HG03064 (cell line): ENCODE results near the gene TRAPPC2L.

Experiments
- ATAC-seq: cut with Tn5 transposase; IDR thresholded peaks from one replicate; pipeline ENCODE4 v1.9.1; 2021; ENCODE audit warnings: low read depth; ENCODE audit not compliant: unreplicated experiment

Gene TRAPPC2L

DNA sequence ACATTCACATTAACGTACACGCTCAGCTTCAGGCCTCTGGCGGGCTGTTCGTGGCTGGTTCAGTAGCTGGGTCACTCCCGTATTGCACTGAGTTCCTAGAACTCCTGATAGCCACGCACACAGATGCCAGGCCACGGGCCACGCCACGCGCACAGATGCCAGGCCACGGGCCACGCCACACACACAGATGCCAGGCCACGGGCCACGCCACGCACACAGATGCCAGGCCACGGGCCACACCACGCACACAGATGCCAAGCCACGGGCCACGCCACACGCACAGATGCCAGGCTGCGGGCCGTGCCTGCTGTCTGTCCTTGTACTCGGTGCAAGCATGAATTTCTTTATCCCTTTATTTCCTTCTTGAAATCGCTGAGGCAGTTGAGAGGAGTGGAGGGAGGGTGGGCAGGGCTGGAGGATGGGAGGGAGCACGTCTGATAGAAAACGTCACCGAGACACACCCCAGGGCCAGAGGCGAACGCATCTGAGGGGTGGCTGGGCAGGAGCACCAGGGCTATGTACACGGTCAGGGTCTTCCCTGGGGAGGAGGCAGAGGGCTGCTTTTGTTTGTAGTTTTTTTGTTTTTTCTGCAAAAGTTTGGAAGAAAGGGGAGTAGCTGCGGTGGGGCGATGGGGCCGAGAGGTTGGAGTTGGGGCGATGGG, 18.1 kb downstream of the TRAPPC2L start:
- ATAC-seq = no peak

- no peak for ATAC-seq
These were observed 18.8 kb downstream of the TRAPPC2L start for GRCh38 chr16:88875703-88876234.

GRCh38 chr16:88876942-88877526, 20.1 kb downstream of the TRAPPC2L start:
- ATAC-seq = no peak

DNA sequence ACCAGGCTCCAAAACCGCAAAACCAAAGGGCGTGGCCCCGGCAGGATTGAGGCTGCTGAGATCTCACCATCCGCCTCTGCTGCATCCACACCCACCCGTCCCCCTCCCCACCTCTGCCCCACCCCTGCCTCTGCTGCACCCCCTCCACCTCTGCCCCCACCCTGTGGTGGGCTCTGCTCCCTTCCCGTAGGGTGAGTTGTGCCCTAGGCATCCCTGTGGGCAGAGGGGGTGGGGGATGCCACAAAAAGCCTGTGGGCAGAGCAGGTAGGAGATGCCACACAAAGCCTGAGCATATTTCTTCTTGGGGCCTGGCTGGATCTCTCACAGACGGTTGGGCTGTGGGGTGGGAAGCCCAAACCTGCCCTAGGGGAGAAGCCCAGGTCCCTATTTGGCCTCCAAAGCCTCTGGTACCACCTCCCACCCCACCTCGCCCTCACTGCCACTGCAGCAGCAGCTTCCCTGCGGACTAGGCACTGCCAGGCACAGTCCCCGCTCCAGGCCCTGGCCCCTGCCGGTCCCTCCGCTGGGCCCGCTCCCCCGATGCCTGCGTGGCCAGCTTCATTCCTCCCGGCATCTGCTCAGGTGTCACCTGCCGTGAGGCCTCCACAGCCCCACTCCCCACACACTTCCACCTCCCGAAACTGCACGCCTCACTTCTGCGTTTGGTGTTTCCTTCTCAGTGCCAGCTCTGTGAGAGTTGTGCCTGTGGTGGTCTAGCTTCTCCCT, 20.8 kb downstream of the TRAPPC2L start:
- no peak for ATAC-seq

- no peak for ATAC-seq
These were observed 21.4 kb downstream of the TRAPPC2L start for GRCh38 chr16:88878356-88878755.

DNA sequence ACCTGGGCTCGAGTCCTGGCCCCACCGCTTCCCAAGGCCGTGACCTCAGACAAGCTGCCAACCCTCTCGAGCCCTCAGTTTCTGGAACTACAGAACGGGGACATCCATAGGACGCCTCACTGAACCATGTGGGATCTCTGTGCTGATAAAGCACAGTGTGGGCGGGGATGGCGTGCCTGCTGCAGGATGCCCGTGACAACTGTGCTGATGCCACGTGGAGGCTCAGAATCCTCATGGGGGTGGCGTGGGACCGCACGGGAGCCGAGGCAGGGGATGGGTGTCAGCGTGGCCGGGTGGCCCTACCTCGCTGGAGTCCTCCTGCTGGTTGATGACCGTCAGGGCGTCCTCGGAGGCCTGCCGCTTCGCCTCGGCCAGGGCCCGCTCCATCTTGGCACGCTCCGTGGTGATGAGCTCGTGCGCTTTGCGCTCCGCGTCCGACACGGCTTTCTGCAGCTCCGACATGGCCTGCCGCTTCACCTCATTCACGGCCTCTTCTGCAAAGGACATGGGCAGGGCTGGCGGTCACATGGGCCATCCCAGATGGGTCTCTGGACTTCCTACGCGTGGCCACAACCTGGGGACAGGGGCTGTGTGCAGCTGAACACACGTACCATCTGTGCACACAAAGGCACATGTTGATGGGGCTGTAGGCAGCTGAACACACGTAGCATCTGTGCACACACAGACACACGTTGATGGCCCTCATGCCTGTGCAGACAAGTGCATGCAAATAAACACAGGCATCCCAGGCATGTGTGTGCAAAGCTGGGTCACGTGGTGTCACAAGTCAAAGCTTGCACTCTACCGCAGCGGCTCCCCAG, 22.2 kb downstream of the TRAPPC2L start:
- ATAC-seq = no peak

DNA sequence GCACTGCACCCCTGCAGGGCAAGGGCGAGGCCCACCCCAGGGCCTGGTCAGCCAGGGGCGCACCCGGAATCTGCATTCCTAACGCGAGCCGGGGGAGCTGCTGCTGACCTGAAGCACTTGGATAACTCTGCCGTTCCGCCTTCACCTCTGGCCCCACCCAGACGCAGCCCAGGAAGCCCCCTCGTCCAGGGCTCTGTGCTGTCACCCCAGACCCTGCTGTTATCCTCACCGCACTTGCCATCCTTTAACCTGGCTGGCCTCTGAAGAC, 22.8 kb downstream of the TRAPPC2L start:
- ATAC-seq = no peak

DNA sequence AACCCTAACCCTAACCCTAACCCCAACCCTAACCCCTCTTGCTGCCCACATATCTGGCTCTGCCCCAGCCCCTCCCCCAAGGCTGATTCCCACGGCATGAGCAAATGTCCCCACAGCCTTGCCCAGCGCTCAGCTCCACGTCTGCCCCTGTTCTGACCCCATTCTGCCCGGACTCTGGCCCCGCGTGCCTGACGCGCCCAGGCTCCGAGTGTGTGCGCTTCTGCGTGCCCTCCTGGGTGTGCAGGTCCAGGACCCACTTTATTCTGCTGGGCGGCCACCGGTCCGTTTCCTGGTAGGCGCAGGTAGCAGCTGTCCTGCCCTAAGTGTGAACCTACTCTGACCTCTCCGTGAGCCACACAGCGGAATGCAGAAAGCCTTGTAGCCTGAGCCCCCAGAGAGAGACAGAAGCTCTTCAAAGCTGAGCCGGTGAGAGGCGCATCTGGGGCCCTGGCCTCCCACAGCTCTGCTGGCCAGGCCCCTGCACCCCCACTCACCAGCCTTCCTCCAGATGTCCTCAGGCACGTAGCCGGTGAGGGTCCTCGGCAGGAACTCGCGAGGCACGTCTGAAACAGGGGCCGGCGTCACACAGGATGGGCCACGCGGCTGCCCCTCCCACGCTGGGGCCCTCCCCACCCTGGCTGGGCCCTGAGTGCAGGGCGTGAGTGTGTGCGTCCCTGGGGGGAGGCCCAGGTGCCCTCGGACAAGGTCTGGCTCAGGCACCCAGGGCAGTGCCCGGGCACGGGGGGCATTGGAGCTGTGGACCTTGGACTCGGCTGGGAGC, 23.5 kb downstream of the TRAPPC2L start:
- no peak for ATAC-seq

DNA sequence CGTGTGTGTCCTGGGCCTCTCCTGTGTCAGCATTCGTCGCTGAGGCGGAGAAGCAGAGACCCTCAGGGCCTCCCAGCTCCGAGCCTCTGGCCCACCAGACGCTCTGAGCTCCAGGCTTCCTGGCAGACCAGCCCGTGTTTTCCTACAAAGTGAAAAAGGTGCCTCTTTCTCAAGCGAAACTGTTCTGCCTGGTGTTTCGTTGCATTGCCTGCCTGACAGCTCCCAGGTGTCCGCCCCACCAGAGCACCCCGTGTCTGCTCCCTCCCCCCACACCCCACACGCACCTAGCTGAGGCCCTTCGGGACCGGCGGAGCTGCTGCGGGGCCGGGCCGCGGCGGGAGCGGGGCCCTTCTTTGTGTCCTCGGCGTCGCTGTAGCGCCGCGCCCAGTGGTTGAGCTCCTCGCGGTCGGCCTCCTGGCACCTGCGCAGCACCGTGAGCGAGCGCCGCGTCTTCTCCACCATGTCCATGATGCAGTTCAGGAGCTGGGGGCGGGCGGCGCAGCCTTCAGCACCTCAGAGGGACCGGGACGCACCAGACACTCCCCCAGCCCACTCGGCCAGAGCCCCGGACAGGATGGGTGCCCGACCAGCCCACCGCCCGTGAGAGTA, 24.2 kb downstream of the TRAPPC2L start:
- ATAC-seq = no peak

DNA sequence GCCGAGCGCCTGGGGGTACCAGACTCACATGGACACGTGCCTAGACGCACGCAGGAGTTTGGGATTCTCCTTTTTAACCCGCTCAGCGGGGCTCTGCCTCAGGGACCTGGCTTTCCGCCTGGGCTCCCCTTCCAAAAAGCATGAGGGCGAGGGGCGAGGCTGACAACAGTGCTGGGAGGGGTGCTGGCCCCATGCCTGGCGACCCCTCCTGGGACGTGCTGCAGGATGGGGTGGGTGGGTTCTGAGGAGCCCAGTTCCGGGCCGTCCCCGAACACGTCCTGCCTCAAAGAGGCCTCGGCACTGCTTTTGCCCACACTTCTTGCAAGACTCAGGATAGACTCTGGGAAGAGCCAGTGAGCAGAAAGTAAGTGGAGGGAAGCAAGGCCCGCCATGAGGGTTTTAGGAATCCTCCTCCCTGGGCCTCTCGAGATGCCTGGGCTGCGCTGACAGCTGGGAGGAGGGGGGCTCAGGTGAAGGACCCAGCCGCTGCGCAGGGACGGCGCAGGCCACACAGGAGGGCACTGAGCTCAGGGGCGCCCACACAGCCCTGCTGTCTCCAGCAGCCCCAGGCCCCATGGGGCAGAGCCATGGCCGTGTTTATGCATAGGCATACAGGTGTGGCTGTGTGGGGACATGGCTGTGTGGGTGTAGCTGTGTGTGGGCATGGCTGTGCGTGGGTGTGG, 24.9 kb downstream of the TRAPPC2L start:
- no peak for ATAC-seq

- no peak for ATAC-seq
These were observed 25.6 kb downstream of the TRAPPC2L start for GRCh38 chr16:88882358-88883030.

DNA sequence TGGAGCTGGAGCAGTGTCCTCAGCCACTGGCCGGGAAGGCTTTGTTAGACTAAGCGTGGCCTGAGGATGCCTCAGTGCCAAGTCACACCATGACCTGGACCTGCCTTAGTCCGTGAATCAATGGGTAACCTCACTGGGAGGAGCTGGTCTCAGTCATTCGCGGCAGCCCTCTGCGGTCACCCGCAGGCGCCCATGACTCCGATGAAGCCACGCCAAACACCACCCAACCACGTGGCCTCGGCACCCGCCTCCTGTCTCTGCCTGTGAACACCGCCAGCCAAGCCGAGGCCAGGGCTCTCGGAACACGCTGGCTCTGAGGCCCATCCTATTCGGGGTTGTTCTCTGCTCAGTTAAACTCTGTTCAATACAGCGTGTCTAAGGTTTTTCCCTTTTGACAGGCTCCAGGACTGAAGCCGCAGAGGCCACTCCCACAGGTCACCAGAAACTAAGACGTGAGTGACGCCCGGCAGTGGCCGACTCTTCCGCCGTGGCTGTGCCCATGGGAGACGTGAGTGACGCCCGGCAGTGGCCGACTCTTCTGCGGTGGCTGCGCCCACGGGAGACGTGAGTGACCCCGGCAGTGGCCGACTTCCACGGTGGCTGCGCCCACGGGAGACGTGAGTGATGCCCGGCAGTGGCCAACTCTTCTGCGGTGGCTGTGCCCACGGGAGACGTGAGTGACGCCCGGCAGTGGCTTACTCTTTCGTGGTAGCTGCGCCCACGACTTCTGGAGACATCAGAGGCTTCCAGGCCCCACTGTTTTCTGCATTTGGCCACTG, 26.4 kb downstream of the TRAPPC2L start:
- no peak for ATAC-seq

- no peak for ATAC-seq
These were observed 27.0 kb downstream of the TRAPPC2L start for GRCh38 chr16:88883946-88884345.

DNA sequence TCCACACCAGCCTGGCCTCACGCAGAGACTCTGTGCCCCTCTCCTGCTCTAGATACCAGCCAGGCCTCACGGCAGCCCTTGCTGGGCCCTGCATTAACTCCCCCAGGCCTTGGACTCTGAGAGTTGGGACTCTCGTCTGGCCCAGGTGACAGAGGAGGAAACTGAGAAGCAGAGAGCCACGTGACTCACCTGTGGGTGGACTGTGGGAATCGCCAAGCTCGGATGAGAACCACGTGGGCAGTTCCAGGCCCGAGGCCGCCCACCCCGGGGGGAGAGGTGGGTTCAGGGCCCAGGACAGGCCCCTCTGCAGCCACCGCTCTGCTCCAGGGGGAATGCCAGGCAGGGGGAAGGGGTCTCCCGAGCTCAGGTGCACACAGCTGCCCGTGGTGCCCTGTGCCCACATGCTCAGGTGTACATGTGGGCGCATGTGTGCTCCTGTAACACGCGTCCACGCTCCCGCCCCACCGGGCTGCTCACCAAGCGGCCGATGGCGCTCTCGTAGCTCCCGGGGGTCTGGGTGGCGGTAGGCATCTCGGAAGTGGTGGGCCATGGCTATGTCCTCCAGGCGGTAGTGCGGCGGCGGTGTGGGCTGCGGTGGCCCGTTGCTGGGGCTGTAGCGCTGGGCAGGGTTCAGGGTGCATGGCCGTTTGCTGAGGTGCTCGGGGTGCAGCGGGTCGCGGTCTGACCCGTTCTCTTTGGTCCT, 27.8 kb downstream of the TRAPPC2L start:
- ATAC-seq = no peak

- no peak for ATAC-seq
These were observed 28.9 kb downstream of the TRAPPC2L start for GRCh38 chr16:88885693-88886280.

GRCh38 chr16:88886420-88886844, 29.5 kb downstream of the TRAPPC2L start:
- no peak for ATAC-seq
